WI38 (cell line): Measurements from ENCODE around the gene TEX28.
A peak's percentile ranks its signal among the peaks of the same experiment; 100 is the strongest.
"Not testable (repeated sequence)": the region's sequence is repeated elsewhere in the genome, so short reads cannot be mapped to it uniquely, and the experiment has no call there.

Experiments used
- H3K4me3 ChIP-seq: 2 replicates; pipeline ENCODE4 v1.5.1; 2011; ENCODE audit warnings: low read depth, mild to moderate bottlenecking, control low read depth, low read length
- CTCF ChIP-seq: IDR thresholded peaks from 2 replicates; pipeline ENCODE4 v1.5.1; 2012; ENCODE audit warnings: low read depth, mild to moderate bottlenecking, control low read depth, low read length

Gene TEX28

GRCh38 chrX:154309041-154309775, 14.3 kb upstream of the TEX28 start:
- TF ChIP-seq CTCF, result no peak
- H3K4me3 ChIP-seq, result no peak overlapping the region

DNA sequence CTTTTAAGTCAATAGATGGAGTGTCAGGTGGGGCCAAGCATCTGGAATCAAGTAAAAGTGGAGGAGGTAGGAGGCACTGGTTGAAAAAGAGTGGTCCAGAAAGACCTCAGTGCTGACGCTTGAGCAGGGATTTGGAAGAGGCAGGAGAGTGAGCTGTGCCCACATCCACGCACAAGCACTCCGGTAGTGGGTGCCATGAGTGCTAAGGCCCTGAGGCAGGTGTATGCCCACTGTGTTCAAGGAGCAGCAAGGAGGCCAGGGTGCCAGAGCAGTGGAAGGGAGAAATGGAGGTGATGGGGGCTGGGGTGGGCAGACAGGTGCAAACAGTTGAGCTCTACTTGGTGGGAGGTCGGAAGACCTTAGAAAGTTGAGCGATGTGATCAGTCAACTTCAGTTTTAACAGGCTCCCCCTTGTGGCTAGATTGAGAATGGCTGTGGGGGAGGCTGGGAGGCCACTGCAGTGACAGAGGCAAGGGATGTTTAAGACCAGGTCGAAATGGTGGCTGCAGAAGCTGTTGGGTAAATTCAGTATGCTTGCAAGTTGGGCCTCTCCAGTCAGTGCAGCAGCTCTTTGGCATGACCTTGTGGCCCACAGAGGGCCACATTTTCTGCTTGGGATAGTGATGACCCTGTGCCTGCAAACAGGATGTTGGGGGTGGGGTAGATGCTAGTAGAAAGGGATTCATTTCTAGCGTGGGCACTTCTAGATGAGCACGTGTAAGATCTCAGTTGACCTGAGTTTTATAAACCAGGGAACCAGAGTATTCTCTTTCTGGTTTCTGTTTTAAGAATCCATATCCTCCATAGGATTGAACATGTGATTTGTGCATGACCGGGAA, 13.4 kb upstream of the TEX28 start:
- no peak overlapping the region for H3K4me3 ChIP-seq
- TF ChIP-seq CTCF, result peak; percentile 73

- no peak overlapping the region for H3K4me3 ChIP-seq
- TF ChIP-seq CTCF, result no peak
Measured at GRCh38 chrX:154307202-154307601, 12.3 kb upstream of the TEX28 start.

DNA sequence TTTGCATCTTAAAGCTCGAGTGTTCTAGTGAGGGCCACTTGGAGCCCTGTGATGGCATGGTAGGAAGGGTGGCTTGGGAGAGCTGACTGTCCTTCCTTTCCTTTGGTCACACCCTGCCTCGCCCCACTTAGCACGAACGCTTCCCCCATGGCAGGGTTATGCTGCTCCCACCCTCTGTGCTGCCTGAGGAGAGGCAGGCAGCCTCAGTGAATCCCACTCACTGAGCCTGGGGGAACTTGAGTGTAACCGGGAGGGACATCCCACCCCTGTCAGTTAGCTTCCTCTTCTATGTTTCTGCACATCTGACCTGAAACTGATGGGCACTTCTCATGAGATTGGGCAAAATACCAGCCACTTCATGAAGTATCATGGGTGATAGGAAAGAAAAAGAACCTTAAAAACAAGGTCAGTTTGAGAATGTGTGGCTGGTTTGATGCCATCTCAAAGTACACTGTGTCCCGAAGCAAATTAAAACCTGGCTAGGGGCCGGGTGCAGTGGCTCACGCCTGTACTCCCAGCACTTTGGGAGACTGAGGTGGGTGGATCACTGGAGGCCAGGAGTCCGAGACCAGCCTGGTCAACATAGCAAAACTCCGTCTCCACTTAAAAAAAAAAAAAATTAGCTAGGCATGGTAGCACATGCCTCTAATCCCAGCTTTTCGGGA, 10.7 kb upstream of the TEX28 start:
- no peak for TF ChIP-seq CTCF
- no peak overlapping the region for H3K4me3 ChIP-seq

- H3K4me3 ChIP-seq, result no peak overlapping the region
- TF ChIP-seq CTCF, result no peak
Measured at GRCh38 chrX:154304846-154305245, 9.9 kb upstream of the TEX28 start.

DNA sequence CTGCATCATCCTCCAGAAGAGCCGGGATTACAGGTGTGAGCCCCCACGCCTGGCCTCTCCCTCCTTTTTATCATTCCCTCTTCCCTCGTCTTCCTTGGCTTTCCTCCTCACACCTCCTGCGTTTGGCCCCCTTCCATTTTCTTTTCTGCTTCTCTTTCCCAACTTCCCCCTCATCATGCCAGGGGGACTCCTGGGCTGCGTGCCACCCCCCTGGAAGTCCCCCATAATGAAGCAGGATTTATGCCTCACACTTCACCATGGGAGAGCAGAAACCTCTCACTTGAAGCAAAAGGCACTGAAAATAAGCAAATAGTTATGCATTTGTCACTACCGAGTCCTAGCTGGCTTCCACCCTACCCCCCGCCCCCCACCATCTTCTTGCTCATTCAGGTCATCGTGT, 8.6 kb upstream of the TEX28 start:
- TF ChIP-seq CTCF, result no peak
- H3K4me3 ChIP-seq, result no peak overlapping the region

GRCh38 chrX:154302998-154303397, 8.1 kb upstream of the TEX28 start:
- not testable (repeated sequence) for H3K4me3 ChIP-seq
